Fibroblast of the aortic adventitia (primary cell): ENCODE measurements around the gene ACOT2. TPM values are rescaled to one million over a fixed set of nuclear protein-coding genes. Genes with fewer than 3 reads are reported as not detected.
A peak's percentile ranks its signal among the peaks of the same experiment; 100 is the strongest.

ENCODE experiments used
- DNase-seq: peaks from one replicate; pipeline ENCODE4 v3.0.0-alpha.2; 2010; ENCODE audit warnings: low read depth
- H3K4me3 ChIP-seq: 2 replicates; pipeline ENCODE4 v1.5.1; 2011; ENCODE audit warnings: low read depth, mild to moderate bottlenecking, control low read depth, low read length, moderate library complexity
- CTCF ChIP-seq: IDR thresholded peaks from 2 replicates; pipeline ENCODE4 v1.5.1; 2011; ENCODE audit warnings: mild to moderate bottlenecking, low read length, control low read depth, inconsistent platforms; ENCODE audit not compliant: insufficient read depth
- total RNA-seq: library from RNA; depleted of rRNA; stranded (reverse); fragments of >200 nt; gene quantifications from 2 replicates; pipeline ENCODE4 v1.2.3, GENCODE V29; 2012; ENCODE audit warnings: low replicate concordance

Gene ACOT2
- total RNA-seq, 1 donor, result 8.9 TPM

DNA sequence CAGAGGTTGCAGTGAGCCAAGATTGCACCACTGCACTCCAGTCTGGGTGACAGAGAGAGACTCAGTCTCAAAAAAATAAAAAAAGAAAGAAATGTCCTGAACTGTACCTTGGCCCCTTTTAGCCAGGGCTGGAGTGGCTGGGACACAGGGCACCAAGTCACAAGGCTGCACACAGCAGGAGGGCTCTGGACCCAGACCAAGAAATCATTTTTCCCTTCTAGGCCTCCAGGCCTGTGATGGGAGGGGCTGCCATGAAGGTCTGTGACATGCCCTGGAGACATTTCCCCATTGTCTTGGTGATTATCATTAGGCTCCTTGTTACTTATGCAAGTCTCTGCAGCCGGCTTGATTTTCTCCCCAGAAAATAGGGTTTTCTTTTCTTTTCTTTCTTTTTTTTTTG lies 38.2 kb downstream of the ACOT2 start:
- H3K4me3 ChIP-seq, result no peak overlapping the region
- TF ChIP-seq CTCF, result no peak
- DNase-seq, result no peak

DNA sequence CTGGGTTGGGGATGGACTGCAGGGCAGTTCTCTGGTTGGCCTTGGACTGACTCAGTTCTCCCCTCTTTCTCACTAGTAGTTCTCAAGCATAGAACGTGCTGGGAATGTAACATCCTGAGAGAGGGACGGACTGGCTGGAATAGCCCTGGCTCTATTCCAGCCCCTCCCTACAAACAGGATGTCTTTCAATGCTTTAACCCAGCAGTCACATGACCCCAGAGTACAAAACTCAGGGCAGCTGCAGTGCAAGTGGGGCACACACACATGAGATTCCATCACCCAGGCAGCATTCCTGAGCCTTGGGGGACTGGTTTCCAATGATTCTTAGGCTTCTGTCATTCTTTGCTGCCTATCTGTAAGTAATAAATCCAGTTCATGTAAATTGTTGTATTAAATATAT lies 41.7 kb downstream of the ACOT2 start:
- TF ChIP-seq CTCF, result no peak
- H3K4me3 ChIP-seq, result no peak overlapping the region
- DNase-seq, result no peak

- TF ChIP-seq CTCF, result no peak
- peak within 1 kb of the TSS; percentile 67 for H3K4me3 ChIP-seq
- peak; percentile 62 for DNase-seq
Observed at GRCh38 chr14:73612339-73613045, 43.5 kb downstream of the ACOT2 start, which contains the start of gene ACOT6. TSS of gene ACOT6 (plus strand) at chr14:73612517. CDS start at chr14:73612572, 55 bp downstream.

DNA sequence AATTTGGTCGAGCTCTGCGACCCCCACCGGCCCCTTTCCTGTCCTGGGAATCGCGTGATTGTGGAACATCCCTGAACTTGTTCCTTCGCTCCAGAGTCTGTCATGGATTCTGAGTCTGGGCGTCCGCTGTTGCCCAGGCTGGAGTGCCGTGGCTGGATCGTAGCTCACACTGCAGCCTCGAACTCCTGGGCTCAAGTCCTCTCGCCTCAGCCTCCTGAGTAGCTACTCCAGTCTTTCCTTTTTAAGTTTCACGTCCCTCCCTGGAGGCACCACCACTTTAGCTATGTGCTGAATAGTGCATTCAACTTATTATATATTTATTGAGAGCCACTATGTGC lies 44.0 kb downstream of the ACOT2 start:
- peak overlapping the region; percentile 67 for H3K4me3 ChIP-seq
- no peak for TF ChIP-seq CTCF
- peak; percentile 41 for DNase-seq

DNA sequence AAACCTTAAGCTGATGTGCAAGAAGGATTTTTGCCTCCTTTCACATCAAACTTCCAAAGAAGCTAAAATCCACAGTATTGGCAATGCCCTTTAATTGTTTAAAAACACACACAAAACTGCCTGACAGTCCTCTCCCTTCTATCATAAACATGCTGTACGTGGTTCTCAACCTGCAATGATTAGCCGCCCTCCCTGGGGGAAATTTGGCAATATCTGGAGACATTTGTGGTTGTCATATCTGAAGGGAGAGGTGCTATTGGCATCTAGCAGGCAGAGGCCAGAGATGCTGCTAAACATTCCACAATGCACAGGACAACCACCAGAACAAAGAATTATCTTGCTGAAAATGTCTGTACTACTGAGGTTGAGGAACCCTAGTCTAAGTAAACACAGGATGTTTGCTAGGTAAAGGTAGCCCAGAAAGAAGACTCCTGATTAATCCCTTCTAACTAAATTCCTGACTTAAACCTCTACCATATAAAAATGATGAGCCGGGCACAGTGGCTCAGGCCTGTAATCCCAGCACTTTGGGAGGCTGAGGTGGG lies 44.5 kb downstream of the ACOT2 start:
- no peak for DNase-seq
- TF ChIP-seq CTCF, result no peak
- H3K4me3 ChIP-seq, result no peak overlapping the region

GRCh38 chr14:73616831-73617230 lies 47.8 kb downstream of the ACOT2 start:
- no peak overlapping the region for H3K4me3 ChIP-seq
- no peak for TF ChIP-seq CTCF
- no peak for DNase-seq
